Measurements from ENCODE around the gene ZNF653.

ZNF653 gene

GRCh38 chr19:11448410-11448809, 57.2 kb downstream of the ZNF653 start:
- DNase-seq (ENCODE audit: low read depth), result no peak
- H3K4me3 ChIP-seq (ENCODE audit: low read depth, low read length), result no peak overlapping the region
- no peak for TF ChIP-seq CTCF (IDR thresholded peaks at IDR 0.05; ENCODE audit: control insufficient read depth, extremely low read depth, insufficient read depth)

DNA sequence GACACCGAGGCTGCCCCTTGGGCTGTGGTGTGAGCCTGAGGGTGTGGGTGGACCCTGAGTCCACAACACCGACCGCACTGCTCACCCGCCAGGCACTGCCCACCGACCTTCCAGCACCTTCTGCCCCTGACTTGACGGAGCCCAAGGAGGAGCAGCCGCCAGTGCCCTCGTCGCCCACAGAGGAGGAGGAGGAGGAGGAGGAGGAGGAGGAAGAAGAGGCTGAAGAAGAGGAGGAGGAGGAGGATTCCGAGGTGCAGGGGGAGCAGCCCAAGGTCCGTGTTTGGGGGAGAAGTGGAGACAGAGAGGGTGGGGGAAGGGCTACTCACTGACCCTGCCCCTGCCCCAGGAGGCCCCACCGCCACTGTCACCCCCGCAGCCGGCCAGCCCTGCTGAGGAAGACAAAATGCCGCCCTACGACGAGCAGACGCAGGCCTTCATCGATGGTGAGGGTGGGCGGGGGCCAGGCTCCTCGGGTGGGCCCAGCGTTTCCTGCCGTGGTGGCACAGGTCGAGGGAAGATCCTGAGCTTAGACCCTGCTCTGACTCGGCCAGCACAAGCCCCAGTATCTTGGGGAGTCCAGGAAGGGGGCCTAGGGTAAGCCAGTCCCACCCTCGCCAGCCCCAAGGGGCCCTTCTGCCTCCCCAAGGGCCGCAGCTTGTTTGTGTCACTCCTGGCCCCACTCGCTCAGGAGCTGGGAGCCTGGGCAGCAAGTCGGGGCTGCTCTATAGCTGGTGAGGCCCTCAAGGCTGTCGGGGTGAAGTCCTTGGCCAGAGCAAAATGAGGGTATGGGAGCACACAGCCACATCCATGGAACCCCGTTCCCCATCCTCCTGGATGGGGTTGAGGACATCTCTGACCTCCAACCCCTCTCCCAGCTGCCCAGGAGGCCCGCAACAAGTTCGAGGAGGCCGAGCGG, 58.0 kb downstream of the ZNF653 start:
- H3K4me3 ChIP-seq (ENCODE audit: low read depth, low read length), result no peak overlapping the region
- DNase-seq (ENCODE audit: low read depth), result no peak
- TF ChIP-seq CTCF (IDR thresholded peaks at IDR 0.05; ENCODE audit: control insufficient read depth, extremely low read depth, insufficient read depth), result no peak

GRCh38 chr19:11446652-11447301, 58.9 kb downstream of the ZNF653 start:
- DNase-seq (ENCODE audit: low read depth), result no peak
- no peak overlapping the region for H3K4me3 ChIP-seq (ENCODE audit: low read depth, low read length)
- TF ChIP-seq CTCF (IDR thresholded peaks at IDR 0.05; ENCODE audit: control insufficient read depth, extremely low read depth, insufficient read depth), result peak; percentile 95

DNA sequence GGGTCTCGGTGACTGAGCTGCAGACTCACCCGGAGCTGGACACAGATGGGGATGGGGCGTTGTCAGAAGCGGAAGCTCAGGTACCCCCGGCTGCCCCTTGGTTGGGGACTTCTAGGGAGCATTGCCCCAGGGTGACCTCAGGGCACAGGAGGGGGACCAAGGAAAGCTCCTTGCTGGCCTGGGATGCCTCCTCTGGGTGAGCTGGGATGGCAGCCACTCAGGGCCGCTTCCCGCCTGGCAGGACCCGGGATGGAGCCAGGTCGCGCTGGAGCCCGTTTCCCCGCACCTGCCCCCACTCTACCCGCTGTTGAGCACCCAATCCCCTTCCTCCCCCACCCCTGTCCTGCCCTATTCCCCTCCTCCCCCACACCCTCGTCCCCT, 59.4 kb downstream of the ZNF653 start:
- no peak overlapping the region for H3K4me3 ChIP-seq (ENCODE audit: low read depth, low read length)
- no peak for TF ChIP-seq CTCF (IDR thresholded peaks at IDR 0.05; ENCODE audit: control insufficient read depth, extremely low read depth, insufficient read depth)
- DNase-seq (ENCODE audit: low read depth), result no peak

- no peak overlapping the region for H3K4me3 ChIP-seq (ENCODE audit: low read depth, low read length)
- no peak for TF ChIP-seq CTCF (IDR thresholded peaks at IDR 0.05; ENCODE audit: control insufficient read depth, extremely low read depth, insufficient read depth)
- DNase-seq (ENCODE audit: low read depth), result no peak
Observed at GRCh38 chr19:11445141-11445540, 60.5 kb downstream of the ZNF653 start.

DNA sequence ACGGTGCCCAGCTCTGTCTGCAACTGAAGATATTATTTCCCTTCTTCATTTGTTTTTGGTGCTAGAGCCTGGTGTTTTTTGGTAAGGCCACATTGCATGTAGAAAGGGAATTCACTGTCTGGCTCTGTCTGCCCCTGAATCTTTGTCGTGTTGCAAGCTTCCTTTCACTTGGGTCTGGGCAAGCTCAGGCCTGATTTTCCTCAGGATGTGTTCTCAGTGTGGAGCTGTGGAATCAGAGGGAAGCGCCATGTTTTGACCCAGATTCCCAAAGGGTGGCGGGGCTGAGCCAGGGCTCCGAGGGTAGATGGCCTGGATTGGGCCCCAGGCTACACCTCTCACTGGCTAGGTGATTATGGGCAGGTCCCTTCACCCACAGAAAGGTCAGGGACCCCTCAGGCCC, 61.6 kb downstream of the ZNF653 start:
- no peak for TF ChIP-seq CTCF (IDR thresholded peaks at IDR 0.05; ENCODE audit: control insufficient read depth, extremely low read depth, insufficient read depth)
- no peak for DNase-seq (ENCODE audit: low read depth)

More for the DNA sequence above, 61.6 kb downstream of the ZNF653 start:
- H3K4me3 ChIP-seq (ENCODE audit: low read depth, low read length), result no peak overlapping the region
